T-helper 2 cell treated with Interferon-gamma antibody and Interleukin-4, amounts not matched to agents 100 ng/mL and 5 ng/mL, for 36 hours (primary cell): ENCODE data around the gene KRTAP5-8. TPM values are rescaled to one million over a fixed set of nuclear protein-coding genes. Genes with fewer than 3 reads are reported as not detected.
"Not testable (repeated sequence)": the region's sequence is repeated elsewhere in the genome, so short reads cannot be mapped to it uniquely, and the experiment has no call there.

Experiments used
- intact Hi-C: fragments of 100-400 bp; cut with micrococcal nuclease; formaldehyde crosslinking; loops from one replicate; pipeline ENCODE4 v1.15.1; 2023
- total RNA-seq: library from RNA; stranded (reverse); gene quantifications from 2 replicates; pipeline ENCODE4 v1.2.3, GENCODE V29; 2022

The KRTAP5-8 gene, protein sequence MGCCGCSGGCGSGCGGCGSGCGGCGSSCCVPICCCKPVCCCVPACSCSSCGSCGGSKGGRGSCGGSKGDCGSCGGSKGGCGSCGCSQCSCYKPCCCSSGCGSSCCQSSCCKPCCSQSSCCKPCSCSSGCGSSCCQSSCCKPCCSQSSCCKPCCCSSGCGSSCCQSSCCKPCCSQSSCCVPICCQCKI
- total RNA-seq, result 0.16 TPM in 1 of 2 replicates, not detected in the other

DNA sequence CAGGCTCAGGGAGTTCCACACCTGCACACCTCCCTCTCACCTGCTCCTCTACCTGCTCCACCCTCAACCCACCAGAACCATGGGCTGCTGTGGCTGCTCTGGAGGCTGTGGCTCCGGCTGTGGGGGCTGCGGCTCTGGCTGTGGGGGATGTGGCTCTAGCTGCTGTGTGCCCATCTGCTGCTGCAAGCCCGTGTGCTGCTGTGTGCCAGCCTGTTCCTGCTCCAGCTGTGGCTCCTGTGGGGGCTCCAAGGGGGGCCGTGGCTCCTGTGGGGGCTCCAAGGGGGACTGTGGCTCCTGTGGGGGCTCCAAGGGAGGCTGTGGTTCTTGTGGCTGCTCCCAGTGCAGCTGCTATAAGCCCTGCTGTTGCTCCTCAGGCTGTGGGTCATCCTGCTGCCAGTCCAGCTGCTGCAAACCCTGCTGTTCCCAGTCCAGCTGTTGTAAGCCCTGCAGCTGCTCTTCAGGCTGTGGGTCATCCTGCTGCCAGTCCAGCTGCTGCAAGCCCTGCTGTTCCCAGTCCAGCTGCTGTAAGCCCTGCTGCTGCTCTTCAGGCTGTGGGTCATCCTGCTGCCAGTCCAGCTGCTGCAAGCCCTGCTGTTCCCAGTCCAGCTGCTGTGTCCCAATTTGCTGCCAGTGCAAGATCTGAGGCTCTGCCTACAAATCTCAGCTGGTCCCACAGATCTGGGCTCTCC, at the start of gene KRTAP5-8:
Gene KRTAP5-8 (plus strand): TSS at position 49 of the 689 bp plus-strand sequence. CDS start 31 bp downstream, at position 80.
- intact Hi-C loops, result not testable (repeated sequence)

DNA sequence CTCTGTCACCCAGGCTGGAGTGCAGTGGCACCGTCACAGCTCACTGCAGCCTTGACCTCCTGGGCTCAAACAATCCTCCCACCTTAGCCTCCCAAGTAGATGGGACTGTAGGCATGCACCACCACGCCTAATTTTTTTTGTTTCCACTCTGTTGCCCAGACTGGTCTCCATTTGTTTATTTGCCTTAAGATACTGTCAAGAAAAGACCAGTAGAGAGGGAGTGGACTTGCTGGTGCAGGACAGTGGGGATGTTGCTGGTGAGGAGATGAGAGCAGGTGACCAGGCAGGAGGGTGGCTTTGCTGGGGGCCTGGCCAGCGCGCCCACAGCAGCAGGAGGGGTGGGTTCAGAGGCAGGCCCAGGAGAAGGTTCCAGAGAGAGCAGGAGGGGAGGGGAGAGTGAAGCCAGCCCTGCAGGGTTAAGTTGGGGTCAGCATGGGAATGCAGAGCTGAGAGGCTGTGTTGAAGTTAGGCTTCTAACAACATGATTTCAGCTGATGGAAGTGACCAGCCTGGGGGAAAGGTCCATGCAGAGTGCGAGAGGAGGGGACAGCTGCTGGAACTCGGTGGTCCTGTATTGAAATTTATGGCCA, 49.0 kb upstream of the KRTAP5-8 start:
- intact Hi-C loops, result no loop called here

DNA sequence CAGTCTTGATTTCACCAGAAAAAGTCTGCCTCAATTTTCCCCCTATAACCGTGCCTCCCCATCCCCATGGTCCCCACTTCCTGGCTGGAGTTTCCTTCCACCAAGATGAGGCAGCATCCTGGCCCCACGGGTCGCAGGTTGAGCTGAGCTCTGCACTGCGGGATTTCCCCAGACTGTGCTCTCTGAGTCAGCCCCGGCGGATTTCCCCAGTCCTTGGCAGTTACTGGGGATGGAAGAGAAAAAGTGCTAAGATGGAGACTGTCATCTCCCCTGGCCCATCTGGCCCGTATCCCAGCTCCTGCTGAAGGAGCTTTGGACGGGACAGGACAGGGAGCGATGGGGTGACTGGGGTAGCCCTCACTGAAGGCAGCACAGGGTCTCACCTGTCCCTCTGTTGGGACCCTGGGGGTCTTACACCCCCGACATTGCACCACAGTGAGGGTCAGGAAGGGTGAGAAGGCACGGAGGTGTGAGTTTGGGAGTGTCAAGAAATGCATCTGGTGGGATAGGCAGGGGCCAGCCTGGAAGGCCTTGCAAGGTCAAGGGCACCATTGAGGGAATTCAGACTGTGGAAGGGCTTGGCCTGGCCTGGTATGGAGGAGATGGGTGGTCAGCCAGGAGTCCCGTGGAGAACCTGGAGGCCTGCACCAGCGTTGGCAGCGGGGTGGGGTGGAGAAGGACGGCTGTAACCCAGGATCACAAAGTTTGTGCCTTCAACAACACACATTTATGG, 48.3 kb upstream of the KRTAP5-8 start:
- intact Hi-C loops, result no loop called here

DNA sequence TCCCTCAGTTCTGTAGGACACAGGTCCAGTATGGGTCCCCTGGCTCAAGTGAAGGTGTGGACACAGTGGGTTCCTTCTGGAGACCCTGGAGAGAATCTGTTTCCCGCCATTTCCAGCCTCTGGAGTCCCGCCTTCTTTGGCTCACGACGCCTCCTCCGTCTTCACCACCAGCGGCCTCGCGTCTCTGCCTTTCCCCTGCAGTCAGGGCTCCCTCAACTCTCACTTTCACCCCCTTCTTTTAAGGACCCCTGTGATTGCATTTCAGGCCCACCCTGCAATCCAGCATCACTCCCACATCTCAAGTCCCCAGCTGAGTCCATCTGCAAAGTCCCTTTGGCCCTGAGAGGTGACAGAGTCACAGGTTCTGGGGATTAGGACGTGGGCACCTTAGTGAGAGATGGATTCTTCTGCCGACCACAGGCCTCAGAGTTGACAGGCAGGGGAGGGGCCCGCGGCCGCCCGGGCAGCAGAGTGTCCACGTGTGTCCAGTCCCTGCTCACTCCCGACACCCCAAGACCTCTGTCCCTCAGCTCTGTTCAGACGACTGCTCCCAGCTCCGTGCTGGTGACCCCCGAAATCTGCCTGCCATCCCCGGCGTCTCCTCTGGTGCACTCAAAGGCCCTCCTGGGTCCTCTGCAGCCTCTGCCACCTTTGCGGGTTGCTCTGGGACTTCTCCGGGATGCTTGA, 47.6 kb upstream of the KRTAP5-8 start:
- intact Hi-C loops, result no loop called here

DNA sequence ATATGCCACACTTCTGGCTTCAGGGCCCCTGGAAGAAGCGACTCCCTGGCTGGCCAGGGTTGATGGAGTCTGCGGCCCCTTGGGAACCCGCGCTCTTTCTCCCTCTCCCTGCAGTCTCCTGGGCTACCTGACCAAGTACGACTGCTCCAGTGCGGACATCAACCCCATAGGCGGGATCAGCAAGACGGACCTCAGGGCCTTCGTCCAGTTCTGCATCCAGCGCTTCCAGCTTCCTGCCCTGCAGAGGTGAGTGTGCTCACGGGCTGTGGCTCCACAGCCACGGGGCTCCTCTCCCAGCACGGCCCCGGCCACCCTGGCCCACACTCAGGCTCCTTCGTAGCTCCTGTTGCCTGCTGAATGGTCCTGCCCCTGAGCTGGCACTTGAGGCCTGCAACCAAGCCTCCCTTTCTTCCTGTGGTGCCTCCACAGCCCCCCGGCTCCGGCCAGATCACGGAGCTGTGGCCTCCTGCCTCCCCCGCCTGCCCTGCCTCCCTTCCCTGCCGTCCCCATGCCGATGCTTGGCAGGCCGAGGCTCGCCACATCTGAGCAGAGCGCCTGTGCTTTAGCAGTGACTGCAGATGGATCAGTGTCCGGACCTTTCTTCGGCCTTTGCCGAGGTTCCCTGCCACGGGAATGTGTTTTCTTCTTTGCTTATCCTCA, 47.0 kb upstream of the KRTAP5-8 start:
- intact Hi-C loops, result no loop called here

DNA sequence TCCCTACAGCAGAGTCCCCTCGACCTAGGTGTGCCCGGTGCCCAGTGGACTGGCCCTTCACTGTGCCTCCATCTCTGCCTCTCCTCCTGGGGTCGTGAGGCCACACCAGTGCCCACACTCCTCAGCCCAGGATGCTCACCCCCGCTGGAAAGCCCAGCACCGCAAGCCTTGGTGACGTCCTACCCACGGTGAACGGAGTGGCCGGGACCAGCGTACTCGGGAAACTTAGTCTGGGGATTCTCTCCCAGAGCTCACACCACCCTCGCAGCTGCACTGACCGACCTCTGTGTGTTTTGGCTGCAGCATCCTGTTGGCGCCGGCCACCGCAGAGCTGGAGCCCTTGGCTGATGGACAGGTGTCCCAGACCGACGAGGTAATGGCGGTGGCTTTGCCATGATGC, 46.3 kb upstream of the KRTAP5-8 start:
- intact Hi-C loops, result no loop called here

DNA sequence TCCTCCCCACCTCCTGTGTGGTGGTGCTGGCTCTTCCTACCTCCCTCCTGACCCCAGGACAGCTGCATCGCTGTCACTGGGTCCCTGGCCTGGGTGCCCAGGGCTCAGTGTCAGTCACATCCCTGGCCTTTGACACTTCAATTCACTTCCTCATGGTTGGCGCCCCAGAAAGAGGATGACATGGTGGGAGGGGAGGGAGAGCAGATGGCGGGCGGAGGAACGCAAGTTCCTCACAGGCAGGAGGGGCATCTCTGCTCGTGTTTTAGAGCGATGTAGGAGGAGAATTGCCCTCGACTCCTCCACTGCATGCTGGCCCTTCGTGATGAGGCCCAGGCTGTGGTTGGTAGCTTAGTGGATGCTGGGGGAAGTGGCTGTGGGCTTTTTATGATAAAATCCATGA, 45.9 kb upstream of the KRTAP5-8 start:
- intact Hi-C loops, result no loop called here

DNA sequence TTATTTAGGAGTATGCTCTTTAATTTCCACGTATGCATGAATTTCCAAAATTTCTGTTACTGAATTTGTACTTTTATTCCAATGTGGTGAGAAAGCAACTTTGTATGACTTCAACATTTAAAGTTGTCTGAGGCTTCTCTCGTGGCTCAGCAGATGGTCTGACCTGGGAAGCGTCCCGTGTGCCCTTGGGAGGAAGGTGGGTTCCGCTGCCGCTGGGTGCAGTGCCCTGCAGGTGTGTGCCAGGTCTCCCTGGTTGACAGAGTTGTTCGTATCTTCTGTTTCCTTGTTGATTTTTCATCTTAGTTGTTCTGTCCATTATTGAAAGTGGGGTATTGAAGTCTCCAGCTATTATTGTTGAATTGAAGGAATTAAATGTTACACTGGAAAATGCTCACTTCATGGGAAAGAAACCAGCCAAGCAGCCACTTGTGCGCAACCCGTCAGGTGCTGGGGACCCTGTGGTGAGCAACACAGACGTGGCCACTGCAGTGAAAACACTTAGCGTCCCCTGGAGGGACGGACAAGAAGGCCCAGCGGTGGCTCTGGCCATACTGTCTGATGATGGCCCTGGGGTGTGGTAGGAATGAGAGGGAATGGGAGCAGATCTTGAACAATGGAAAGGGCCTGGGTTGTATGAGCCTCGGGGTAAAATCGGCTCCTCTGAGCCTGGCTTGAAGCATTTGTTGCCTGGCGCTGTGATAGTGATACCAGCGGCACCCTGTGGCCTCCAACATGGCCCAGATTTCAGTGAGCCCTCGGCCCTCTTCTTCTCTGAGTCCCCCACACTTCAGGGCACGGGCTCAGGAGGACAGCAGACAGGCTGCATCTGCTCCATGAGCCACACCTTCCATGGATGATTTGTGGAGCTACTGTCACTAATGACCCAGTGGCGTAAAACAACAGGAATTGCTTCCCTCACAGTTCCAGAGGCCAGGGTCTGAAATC, 42.3 kb upstream of the KRTAP5-8 start:
- intact Hi-C loops, result no loop called here

DNA sequence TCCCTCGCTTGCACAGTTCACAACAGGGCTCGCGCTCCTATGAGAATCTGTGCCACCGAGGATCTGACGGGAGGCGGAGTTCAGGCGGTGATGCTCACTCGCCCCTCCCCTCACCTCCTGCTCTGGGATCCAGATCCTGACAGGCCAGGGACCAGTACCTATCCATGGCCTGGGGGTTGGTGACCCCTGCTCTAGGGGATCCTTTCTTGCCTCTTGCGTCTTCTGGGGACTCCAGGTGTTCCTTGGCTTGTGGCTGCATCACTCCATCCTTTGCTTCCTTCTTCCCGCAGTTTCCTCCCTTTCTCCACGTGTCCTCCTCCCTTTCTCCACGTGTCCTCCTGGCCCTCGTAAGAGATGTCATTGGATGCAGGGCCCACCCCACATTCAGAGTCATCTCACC, 41.4 kb upstream of the KRTAP5-8 start:
- intact Hi-C loops, result no loop called here

DNA sequence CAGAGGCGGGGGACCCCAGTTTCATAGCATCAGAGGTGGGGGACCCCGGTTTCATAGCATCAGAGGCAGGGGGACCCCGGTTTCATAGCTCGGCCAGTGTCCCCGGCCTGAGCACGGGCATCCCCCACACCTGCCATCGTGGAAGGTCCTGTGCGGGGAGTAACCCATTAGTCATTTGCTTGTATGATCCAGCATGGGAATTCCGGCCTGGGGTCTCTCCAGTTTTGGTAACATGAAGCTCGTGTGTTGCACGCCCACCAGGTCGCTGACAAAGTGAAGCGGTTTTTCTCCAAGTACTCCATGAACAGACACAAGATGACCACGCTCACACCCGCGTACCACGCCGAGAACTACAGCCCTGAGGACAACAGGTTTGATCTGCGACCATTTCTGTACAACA, 39.7 kb upstream of the KRTAP5-8 start:
- intact Hi-C loops, result no loop called here

DNA sequence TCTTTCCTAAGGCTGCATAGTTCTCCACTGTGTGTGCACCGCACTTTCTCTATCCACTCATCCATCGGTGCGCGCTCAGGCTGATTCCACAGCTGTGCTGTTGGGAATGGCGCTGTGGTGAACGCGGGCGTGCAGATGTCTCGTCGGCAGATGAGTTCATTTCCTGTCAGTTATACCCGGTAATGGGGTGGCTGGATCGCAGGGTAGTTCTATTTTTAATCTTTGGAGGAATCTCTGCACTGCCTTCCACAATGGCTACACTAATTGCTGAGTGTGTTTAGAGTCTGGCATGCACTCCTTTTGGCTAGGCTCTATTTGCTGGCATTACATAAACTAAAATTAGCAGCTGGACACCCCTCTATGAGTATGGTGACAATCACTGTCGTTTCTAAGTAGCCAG, 38.7 kb upstream of the KRTAP5-8 start:
- intact Hi-C loops, result no loop called here

DNA sequence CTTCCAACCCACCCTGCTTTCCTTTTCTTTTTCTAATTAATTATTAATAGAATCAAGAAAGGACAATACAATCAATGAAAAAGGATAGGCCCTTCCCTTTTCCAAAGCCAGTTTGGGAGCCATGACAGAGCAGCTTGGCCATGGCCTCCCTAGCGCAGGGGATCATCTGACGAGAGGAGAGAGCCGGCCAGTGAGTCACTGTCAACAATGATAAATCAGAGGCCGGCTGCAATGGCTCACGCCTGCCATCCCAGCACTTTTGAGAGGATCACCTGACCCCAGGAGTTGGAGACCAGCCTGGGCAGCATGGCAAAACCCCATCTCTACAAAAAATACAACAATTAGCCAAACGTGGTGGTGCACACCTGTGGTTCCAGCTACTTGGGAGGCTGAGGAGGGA, 38.3 kb upstream of the KRTAP5-8 start:
- intact Hi-C loops, result no loop called here

DNA sequence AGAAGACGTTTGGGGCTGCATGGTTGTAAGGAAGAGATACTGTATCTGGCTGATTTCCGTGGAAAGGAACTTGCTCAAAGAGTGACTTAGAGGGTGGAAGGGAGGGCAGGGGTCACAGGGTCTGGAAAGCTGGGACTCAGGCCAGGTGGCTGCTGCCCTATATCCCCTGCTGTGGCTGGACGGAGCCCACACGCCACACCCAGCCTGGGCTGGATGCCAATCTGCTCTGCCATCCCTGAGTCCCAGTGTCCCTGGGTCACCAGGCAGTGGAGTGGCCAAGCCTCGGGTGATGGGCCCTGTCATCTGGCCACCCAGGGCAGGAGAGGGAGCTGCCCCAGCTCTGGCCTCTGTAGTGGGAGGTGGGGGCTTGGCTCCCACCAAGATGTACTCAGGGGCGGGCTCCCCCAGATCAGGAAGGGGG, 37.2 kb upstream of the KRTAP5-8 start:
- intact Hi-C loops, result no loop called here

DNA sequence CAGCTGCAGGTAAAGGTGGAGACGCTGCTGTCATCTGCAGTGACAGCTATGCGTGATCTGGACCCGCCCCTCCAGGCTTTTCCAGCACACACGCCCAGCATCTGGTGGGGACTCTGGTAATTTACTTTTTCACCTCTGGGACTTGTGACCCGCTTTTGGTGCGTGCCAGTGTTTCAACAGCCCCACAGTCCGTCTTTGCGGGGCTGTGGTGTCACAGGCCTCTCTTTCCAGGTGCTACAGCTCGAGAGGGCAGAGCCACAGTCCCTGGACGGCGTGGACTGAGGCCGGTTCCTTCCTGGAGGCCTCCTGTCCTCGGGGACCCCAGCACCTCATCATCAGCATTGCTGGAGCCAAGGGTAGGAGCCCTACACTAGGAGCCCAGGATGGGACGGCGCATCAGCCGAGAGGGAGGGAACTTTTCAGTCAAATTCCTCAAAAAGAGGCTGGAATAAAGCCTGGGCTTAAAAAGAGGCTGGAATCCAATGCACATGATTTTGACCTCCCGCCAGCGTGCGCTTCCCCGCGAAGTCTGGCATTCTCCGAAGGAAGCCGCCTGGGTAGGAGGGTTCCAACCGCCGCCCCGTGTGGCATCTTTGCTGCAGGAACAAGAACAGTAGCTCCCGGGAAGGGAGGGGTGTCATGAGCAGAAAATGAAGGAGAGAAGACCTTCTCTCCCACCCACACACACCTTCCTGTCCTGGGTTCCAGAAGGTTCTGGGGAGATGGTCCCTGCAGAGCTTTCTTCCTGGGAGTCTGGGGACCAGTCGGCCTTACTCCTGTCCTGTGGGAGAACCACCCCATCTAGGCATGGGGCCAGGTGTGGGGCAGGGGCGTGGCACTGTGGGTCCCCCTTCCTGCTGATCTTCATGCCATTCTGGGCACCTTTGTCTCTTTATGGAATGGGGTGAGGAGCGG, 36.5 kb upstream of the KRTAP5-8 start:
- intact Hi-C loops, result no loop called here

DNA sequence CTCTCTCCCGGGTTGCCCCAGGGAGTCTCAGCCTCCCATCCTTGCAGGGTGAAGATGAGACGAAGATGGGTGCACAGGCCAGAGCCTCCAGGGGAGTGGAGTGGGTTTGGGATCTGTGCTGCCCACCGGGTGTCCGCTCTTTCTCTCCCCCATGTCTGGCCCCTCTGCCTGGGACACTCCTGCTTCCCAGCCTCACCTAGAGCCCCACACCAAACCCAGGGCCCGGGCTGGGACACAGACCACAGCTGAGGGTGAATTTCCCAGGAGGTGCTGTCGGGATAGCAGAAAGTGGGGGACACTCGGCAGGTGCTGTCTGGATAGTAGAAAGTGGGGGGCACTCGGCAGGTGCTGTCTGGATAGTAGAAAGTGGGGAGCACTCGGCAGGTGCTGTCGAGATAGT, 35.8 kb upstream of the KRTAP5-8 start:
- intact Hi-C loops, result no loop called here

DNA sequence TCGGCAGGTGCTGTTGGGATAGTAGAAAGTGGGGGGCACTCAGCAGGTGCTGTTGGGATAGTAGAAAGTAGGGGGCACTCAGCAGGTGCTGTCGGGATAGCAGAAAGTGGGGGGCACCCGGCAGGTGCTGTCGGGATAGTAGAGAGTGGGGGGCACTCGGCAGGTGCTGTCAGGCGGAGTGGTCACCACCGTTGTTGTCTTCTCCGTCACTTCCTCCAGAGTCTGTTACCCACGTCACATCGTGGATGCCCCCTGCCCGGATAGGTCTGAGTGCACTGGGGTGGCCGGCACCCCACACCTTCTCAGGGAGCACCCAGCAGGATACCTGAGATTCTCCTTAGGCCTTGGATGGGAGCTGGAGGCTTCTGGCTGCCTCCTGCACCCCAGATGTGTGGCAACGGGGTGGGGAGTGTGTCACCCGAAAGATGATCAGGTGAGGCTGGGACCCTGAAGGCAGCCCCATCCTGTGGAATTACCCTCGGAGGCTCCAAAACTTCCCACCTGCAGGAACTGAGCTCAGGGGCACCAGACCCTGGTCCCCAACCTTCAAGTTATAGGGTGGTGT, 34.9 kb upstream of the KRTAP5-8 start:
- intact Hi-C loops, result no loop called here

DNA sequence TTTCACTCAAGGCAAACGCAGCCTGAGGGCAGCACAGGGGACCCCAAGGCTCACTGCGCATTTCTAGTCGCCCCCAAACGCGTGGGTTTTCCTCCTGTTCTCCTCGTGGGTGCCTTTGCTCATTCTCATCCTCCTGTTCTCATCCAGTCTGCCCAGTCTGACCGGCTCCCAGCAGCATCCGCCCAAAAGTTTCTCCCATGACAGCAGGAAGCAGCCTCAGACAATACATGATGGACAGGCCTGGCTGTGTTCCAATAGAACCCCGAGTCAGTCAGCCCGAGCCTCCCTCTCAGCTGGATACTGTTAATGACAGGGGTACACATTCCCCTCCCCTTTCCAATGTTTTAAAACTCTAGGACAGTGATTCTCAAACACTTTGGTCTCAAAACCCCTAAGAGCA, 33.3 kb upstream of the KRTAP5-8 start:
- intact Hi-C loops, result no loop called here

DNA sequence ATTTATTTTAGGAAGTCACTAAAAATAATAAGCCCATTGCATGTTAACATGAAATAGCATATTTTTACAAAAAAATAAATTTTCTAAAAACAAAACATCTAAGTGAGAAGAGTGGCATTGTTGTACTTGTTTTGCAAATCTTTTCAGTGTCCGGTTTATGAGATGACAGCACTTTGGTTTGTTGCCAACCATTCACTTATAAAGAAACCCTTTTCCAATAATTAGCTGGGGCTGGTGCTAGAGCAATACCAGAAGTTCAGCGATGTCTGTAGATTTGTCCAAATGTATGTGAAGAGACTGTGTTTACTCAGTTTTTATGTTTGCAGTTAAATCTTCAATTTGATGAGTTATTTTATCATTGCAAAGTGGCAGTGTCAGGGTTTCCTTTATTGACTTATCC, 32.8 kb upstream of the KRTAP5-8 start:
- intact Hi-C loops, result no loop called here

DNA sequence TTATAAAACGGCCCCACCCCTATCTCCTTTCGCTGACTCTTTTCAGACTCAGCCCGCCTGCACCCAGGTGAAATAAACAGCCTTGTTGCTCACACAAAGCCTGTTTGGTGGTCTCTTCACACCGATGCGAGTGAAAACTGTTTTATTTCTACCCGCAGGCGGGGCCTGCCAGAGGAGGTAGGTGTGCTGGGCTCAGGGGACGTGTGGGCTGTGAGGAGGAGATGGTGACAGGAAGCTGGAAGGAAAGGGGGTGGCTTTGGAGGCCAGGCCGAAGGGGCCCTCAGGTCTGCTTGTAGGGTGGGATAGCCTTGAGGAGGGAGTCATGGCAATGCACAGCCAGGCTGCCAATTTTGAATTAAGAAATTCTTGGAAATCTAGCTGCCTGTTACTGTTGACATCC, 32.0 kb upstream of the KRTAP5-8 start:
- intact Hi-C loops, result no loop called here
